HG03066 (cell line): ENCODE data around the gene SGCG.
"Not testable (repeated sequence)": the region's sequence is repeated elsewhere in the genome, so short reads cannot be mapped to it uniquely, and the experiment has no call there.

Source experiments
- ATAC-seq: cut with Tn5 transposase; IDR thresholded peaks from one replicate; pipeline ENCODE4 v1.9.1; 2021; ENCODE audit warnings: low read depth; ENCODE audit not compliant: unreplicated experiment

Gene SGCG

GRCh38 chr13:23180711-23181110 is at the start of gene SGCG:
SGCG (plus strand) TSS chr13:23180979; CDS start chr13:23203695, 22,716 bp downstream.
- ATAC-seq = no peak

- no peak for ATAC-seq
Observed at GRCh38 chr13:23134542-23134941, 46.2 kb upstream of the SGCG start.

DNA sequence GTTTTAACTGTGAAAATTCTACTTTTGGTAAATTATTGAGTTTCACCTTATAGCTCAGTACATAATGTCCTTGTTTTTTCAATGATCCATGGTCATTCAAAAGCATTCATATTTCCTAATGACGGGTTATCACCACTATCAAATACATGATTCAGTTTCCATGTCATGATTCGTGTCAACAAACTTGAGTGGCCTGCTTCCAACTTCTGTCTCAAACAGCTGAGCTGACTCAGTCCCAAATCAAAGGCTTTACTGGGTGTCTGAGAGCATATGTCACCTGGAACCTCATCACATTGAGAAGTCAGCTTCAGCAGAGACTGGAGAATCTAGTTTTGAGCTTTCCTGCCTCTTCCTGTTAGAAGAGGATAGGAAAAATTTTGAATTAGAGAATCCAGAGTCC is 40.3 kb upstream of the SGCG start:
- ATAC-seq = no peak

GRCh38 chr13:23141964-23142363 is 38.8 kb upstream of the SGCG start:
- ATAC-seq = no peak

DNA sequence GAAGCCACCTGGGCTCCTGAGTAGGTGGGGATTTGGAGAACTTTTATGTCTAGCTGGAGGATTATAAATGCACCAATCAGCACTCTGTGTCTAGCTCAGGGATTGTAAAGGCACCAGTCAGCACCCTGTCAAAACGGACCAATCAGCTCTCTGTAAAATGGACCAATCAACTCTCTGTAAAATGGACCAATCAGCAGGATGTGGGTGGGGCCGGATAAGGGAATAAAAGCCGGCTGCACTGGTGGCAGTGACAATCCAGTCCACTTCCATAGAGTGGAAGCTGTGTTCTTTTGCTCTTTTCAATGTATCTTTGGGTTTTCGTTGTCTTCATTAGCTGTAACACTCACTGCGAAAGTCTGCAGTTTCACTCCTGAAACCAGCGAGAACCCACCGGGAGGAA is 38.2 kb upstream of the SGCG start:
- not testable (repeated sequence) for ATAC-seq

GRCh38 chr13:23144431-23144830 is 36.3 kb upstream of the SGCG start:
- ATAC-seq = no peak

DNA sequence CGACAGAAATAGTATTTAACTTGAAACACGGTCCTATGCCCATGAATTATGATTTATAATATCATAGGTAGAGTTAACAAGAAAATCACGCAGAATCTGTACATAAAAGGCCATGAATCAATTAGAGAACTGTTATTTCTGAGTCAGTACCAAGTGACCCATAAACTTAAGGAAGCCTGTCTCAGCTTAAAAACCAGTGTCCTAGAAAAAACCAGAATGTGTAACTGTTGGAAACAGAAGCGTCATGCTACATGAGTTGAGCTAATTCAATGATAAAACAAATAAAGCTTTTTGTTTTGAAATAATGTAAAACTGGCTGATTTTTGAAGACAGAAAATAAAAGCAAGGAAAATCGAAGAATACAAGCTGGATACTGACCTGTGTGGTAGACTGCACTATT is 34.8 kb upstream of the SGCG start:
- no peak for ATAC-seq

DNA sequence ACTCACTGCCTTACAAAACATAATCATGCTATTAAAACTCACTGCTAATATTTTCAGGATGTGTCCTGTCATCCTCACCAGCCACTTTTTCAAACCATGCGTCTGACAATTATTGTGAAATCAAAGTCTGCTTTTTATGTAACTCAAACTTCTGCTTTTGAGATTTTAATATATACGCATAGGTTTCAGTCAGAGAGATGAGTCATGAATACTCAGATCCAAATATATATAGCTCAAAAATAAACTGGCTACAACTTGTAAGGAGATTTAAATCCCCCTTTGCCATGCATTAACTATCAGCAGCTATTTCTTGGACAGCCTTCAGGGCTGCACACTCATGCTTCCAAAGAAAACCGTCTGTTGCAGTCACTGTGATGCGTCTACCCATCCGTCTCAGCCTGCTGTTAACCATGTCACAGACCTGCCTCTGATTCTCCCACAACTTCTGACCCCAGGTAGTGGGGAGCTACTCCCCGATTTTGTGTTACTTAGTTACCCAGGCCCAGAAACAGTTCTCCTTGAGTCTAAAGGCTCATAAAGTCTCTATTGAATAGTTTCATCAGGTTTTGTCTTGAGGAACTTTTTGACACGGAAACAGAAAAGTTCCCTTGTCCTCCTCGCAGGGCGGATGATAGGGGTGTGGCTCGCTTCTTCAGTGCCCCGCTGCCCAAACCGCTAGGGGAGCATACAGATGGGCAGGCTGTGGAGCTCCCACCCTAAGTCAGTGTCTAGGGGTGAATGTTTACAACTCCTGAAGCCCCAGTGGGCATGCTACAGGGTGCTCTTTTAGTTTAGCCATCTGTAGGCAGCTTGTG is 33.8 kb upstream of the SGCG start:
- no peak for ATAC-seq

GRCh38 chr13:23147827-23148226 is 33.0 kb upstream of the SGCG start:
- no peak for ATAC-seq

DNA sequence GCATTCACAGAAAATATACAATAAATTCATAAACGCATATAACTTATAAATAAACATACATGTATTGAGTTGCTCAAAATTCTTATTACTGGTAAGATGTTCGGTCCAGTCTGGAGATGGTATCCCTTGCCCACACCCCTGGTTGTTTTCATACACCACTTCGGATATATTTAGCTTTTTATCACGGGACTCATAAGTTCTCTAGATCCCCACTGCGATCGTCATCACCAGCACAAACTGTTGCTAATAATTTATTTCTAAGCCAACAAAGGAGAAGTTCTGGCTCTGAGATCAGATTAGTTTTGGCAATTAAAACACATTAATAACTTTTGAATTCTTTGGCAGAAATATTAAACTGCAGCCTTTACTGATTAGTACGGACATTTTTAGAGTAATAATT is 23.0 kb upstream of the SGCG start:
- ATAC-seq = no peak

DNA sequence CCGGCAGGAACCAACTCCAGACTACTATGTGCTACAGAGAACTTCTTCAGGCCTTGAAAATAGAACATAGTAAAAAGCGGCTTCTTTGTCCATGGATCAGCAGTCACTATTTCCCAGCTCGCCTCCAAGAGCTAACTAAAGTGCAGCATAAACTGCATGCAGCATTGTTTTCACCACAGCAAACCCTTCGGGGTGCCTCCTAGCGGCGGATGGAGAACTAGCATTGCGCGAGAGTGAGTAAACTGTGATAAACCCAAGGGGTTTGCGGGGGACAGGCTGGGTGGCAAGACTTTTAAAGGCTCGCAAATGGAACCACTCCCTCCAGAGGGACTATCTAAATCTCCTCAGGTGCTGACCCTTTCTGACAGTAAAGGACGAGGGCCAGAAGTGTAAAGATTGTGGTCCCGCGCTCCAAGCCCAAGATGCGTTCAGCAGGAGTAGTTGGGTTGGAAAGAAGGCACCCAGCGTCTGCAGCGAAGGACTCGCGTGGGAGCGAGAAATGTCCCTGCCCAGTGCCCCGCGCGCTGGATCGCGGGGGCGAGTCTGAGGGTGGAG is 21.5 kb upstream of the SGCG start:
- no peak for ATAC-seq

- no peak for ATAC-seq
Observed at GRCh38 chr13:23159760-23160637, 20.8 kb upstream of the SGCG start.

DNA sequence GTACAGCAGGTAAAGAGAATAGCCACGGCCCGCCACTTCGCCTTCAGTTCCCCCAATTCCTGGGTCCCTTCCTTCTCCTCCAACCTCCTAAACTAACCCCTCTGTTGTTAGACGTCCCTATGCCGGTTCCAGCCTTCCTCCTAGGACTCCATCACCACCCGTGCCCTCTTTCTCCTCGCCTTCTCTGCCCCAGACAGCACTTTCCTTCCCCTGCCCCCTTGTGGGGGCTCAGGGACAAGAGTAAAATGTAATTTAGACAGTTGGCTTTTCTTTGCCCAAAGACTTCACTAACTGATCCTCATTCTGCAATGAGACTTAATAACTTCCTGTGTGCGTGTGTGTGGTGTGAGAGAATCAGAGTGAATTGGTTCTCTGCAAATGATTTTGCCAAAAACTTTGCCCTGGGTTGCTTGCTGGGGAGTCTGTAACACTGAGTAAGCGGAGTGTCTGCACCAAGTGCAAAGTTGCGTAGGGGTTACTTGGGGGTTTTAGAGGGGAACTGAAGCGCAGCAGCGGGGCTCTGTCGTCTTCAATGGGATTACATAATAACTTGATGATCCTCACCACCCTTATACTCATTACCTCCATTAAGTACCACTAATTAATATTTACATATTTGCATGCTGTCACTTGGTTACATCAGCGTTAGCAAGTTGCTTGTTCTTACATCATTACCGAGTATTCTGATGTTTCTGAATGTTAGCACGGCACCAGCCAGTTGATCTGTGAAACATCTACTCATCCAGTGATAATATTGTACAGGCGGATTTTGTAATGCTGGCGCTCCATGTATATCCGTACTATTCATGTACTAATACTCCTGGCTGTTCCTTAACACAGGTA is 19.9 kb upstream of the SGCG start:
- ATAC-seq = no peak

DNA sequence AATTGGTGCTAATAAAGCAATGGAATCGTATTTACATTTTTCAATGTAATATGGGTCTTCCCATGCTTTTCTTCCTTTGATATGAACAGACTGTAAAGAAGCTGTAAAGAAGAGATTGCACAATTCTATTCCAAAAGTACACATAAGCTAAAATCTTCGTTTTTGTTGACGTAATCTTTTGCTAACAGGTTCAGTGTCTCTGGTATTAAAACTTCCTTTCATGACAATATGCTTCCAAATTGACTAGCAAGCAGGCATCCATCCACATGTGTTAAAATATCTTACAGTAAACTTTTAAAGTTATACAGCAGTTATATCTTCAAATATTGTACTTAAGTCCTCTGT is 19.3 kb upstream of the SGCG start:
- no peak for ATAC-seq

DNA sequence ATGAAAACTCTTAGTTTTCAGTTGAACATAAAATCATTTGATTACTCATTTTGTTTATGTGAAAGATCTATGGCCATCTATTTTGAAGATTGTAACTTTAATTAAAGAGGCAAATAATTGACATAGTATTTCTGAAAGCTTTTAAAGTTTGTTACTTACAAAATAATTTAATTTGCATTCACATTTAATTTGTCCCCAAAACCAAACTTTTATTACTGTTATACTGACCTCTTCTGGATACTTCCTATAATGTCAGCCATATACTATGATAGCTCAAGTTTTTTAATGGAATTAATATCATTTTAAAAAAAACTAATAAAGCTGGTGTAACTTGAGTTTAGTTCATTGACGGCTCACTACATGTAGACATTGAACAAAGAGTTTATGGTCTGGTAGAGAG is 4.9 kb upstream of the SGCG start:
- no peak for ATAC-seq

- ATAC-seq = no peak
Observed at GRCh38 chr13:23182142-23182541, 1.4 kb downstream of the SGCG start.

- ATAC-seq = no peak
Observed at GRCh38 chr13:23183292-23183691, 2.5 kb downstream of the SGCG start.

GRCh38 chr13:23185542-23185941 is 4.8 kb downstream of the SGCG start:
- ATAC-seq = no peak

DNA sequence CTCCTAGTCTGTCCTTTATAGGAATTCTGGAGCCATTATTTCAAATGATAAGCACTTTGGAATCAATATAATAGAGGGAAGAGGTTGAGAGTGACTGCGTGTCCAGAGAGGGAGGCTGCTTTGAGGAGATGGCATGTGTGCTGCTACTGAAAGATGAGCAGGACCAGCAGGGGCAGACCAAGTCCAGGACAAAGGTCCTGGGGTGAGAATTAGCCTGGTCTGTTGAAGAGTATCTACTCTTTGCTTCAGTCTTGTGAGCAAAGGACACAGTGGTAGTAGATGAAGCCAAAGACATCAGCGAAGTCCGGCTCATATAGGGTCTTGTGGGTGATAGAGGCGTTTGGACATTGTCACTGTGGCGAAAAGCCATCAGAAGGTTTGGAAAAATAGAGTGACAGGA is 21.1 kb downstream of the SGCG start:
- no peak for ATAC-seq

DNA sequence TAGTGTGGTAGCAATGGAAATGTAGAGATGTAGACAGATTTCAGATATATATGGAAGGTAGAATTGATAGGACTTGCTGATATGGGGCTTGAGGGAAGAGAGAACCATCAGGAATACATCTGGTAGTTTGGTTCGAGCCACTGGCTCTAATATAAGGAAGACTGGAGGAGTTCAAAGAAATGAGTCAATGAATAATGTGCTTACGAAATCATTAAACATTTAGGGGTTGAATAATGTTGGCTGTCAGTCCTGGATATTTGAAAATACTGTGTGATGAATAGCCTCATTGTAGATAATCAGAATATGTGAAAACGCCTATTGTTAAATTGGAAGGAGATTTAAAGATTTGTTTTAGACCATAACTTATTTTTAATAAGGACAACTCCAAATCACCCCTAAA is 21.6 kb downstream of the SGCG start:
- ATAC-seq = no peak

DNA sequence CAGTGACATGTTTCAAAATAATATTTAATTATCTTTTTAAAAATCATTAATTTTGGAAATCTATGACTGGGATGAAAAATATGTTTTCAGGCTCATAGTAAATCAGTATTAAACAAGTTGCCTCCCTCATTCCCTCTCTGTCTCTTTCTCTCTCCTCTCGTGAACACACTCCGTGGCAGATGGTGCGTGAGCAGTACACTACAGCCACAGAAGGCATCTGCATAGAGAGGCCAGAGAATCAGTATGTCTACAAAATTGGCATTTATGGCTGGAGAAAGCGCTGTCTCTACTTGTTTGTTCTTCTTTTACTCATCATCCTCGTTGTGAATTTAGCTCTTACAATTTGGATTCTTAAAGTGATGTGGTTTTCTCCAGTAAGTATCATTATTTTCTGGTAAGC is 22.7 kb downstream of the SGCG start:
- ATAC-seq = no peak
